B cell (primary cell): ENCODE results near the gene RCBTB1. TPM values are rescaled to one million over a fixed set of nuclear protein-coding genes. Genes with fewer than 3 reads are reported as not detected.

ENCODE experiments used
- ATAC-seq: fragments of 200-7000 bp; cut with Tn5 transposase; one replicate; pipeline ENCODE4 v1.10.0; 2021; ENCODE audit warnings: low read depth, mild to moderate bottlenecking, moderate number of reproducible peaks, moderate library complexity
- CTCF ChIA-PET: fragments of 350-600 bp; sonication (Branson Sonifier 250); formaldehyde crosslinking; loops from one replicate; lab custom pipeline; 2021; ENCODE audit warnings: antibody characterized with exemption, inconsistent platforms; lab: Charles Lee
- POLR2A ChIA-PET: fragments of 350-600 bp; sonication (Branson Sonifier 250); formaldehyde crosslinking; loops from one replicate; lab custom pipeline; 2021; ENCODE audit warnings: antibody characterized with exemption; lab: Charles Lee
- DNase-seq: peaks from one replicate; pipeline ENCODE4 v3.0.0; 2013
- H2AFZ ChIP-seq: 2 replicates; pipeline ENCODE4 v1.6.1; 2012; ENCODE audit warnings: mild to moderate bottlenecking, low read depth, low read length; ENCODE audit not compliant: insufficient read depth, poor library complexity, severe bottlenecking
- H3K27ac ChIP-seq, 2 donors: 1 replicate in 1 of 2; 2 replicates in 1 of 2; pipeline ENCODE4 v1.5.1; 2012 to 2013; ENCODE audit warnings: low read length in 2 of 2, mild to moderate bottlenecking in 2 of 2, moderate library complexity in 1 of 2
- H3K27me3 ChIP-seq, 4 experiments: fragments of 200-600 bp in 1 of 4; sonication (generic) in 1 of 4; replicated peaks in 1 of 4; 1 replicate in 2 of 4; 2 replicates in 2 of 4; pipeline versions ENCODE4 v1.6.1 to v1.7.0; 2013 to 2016; ENCODE audit warnings: low read length in 3 of 4, mild to moderate bottlenecking in 2 of 4, mixed read lengths in 1 of 4, moderate library complexity in 1 of 4; ENCODE audit not compliant: insufficient read depth in 4 of 4, control insufficient read depth in 3 of 4; ENCODE audit errors: control extremely low read depth in 1 of 4
- H3K36me3 ChIP-seq, 2 experiments: replicated peaks in 1 of 2; 1 replicate in 1 of 2; 2 replicates in 1 of 2; pipeline versions ENCODE4 v1.6.1 to v1.7.1; 2013; ENCODE audit warnings: low read length in 1 of 2; ENCODE audit not compliant: insufficient read depth in 2 of 2, control insufficient read depth in 1 of 2; ENCODE audit errors: control extremely low read depth in 1 of 2, extremely low read depth in 1 of 2
- H3K4me1 ChIP-seq, 2 donors: fragments of 200-600 bp in 1 of 2; sonication (generic) in 1 of 2; 1 replicate in 1 of 2; 2 replicates in 1 of 2; pipeline versions ENCODE4 v1.5.1 to v1.6.1; 2013 to 2017; ENCODE audit warnings: low read length in 2 of 2; ENCODE audit not compliant: control insufficient read depth in 2 of 2, insufficient read depth in 2 of 2
- H3K4me2 ChIP-seq: replicated peaks from 2 replicates; pipeline ENCODE3; 2012; ENCODE audit warnings: mild to moderate bottlenecking, low read depth, low read length; ENCODE audit not compliant: poor library complexity, severe bottlenecking
- H3K4me3 ChIP-seq, 5 experiments: fragments of 200-600 bp in 1 of 5; sonication (generic) in 1 of 5; 1 replicate in 3 of 5; 2 replicates in 2 of 5; pipeline versions ENCODE4 v1.5.1 to v1.7.0; 2011 to 2016; ENCODE audit warnings: low read length in 4 of 5, mild to moderate bottlenecking in 4 of 5, low read depth in 2 of 5, control low read depth in 1 of 5, moderate library complexity in 1 of 5; ENCODE audit not compliant: insufficient read depth in 1 of 5; ENCODE audit errors: control extremely low read depth in 1 of 5, extremely low read depth in 1 of 5
- H3K79me2 ChIP-seq: fragments of 200-600 bp; sonication (generic); one replicate; pipeline ENCODE4 v1.6.0; 2016; ENCODE audit warnings: low read length; ENCODE audit not compliant: control insufficient read depth, insufficient read depth
- H3K9ac ChIP-seq: fragments of 200-600 bp; sonication (generic); 2 replicates; pipeline ENCODE4 v1.6.1; 2017; ENCODE audit warnings: mild to moderate bottlenecking, low read length, moderate library complexity
- H3K9me3 ChIP-seq, 3 donors: one replicate each; pipeline versions ENCODE4 v1.6.1 to v1.7.1; 2013; ENCODE audit warnings: low read length in 2 of 3; ENCODE audit not compliant: control insufficient read depth in 2 of 3, insufficient read depth in 1 of 3; ENCODE audit errors: control extremely low read depth in 1 of 3
- H4K20me1 ChIP-seq: 2 replicates; pipeline ENCODE4 v1.6.0; 2012; ENCODE audit warnings: mild to moderate bottlenecking, low read length; ENCODE audit not compliant: insufficient read depth, control insufficient read depth, poor library complexity, severe bottlenecking
- H3K27ac Mint-ChIP-seq: one replicate; pipeline ENCODE4 v1.8.0; 2021; ENCODE audit warnings: mixed read lengths
- H3K27me3 Mint-ChIP-seq: one replicate; pipeline ENCODE4 v1.8.0; 2021; ENCODE audit warnings: mixed read lengths
- H3K4me1 Mint-ChIP-seq: one replicate; pipeline ENCODE4 v1.8.0; 2021; ENCODE audit warnings: mixed read lengths
- H3K4me3 Mint-ChIP-seq: one replicate; pipeline ENCODE4 v1.8.0; 2021; ENCODE audit warnings: mixed read lengths
- H3K9me3 Mint-ChIP-seq: one replicate; pipeline ENCODE4 v1.8.0; 2022; ENCODE audit warnings: mixed read lengths; ENCODE audit not compliant: insufficient read depth
- EZH2 ChIP-seq: IDR thresholded peaks from 2 replicates; pipeline ENCODE4 v1.6.1; 2012; ENCODE audit warnings: borderline replicate concordance, low read depth, mild to moderate bottlenecking, moderate library complexity, low read length; ENCODE audit not compliant: insufficient read depth, poor library complexity, severe bottlenecking
- WGBS: methylation state at CpG from one replicate; pipeline ENCODE4 v1.1.5; 2013; ENCODE audit warnings: missing lambda C conversion rate; ENCODE audit not compliant: insufficient coverage; 5-methylcytosine and 5-hydroxymethylcytosine counted together
- intact Hi-C: fragments of 100-400 bp; cut with micrococcal nuclease; formaldehyde crosslinking; loops from one replicate; pipeline ENCODE4 v1.10.0; 2022
- polyA plus RNA-seq: library from polyadenylated mRNA; depleted of rRNA; stranded (reverse); fragments of >200 nt; gene quantifications from 2 replicates; pipeline ENCODE4 v1.2.3, GENCODE V29; 2012
- total RNA-seq, 2 donors: library from RNA; stranded (reverse); fragments of 120-200 nt in 1 of 2; gene quantifications; 1 replicate in 1 of 2; 2 replicates in 1 of 2; pipeline versions ENCODE4 v1.2.3 to v1.2.4, GENCODE V29; 2013 to 2022
- TF ChIP-seq, protein P1 (sequence below): fragments of 200-600 bp; IDR thresholded peaks from one replicate; pipeline ENCODE4 v1.8.0; 2022; ENCODE audit warnings: antibody characterized with exemption, mild to moderate bottlenecking

The RCBTB1 gene
- total and polyA plus RNA-seq, 2 donors (not counting 1 experiment from before 2014, with no cell fraction given) = 10.7 to 35.2 TPM

DNA sequence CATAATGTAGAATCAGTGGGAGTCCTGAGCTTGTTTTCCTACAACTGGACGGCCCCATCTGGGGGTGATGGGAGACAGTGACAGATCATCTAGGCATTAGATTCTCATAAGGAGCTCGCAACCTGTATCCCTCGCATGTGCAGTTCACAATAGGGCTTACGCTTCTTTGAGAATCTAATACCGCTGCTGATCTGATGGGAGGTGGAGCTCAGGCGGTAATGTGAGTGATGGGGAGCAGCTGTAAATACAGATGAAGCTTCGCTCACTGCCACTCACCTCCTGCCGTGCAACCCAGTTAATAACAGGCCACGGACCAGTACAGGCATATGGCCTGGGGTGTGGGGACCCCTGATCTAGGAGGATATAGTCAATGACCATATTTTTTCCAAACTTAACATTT, 38.8 kb downstream of the RCBTB1 start:
- POLR2A ChIA-PET = interaction anchor here (0.6 kb wide), 1 partner anchor 204 kb away, joined by 9 read pairs; no protein-coding TSS in a partner anchor
- no peaks in the 10 kb centered on the region for H3K9me3 Mint-ChIP-seq
- H3K27me3 Mint-ChIP-seq = no peaks in the 10 kb centered on the region
- no peak for ATAC-seq
- Histone ChIP-seq H3K9me3 (no peaks in the 10 kb centered on the region), H3K9ac (no peak overlapping the region), H3K4me1 (peaks cover 0 to 4% of the 10 kb centered on the region in 2 donors), H3K27ac (no peak overlapping the region), H3K36me3 (peaks cover 1 to 43% of the 10 kb centered on the region in 2 experiments), H3K4me2 (no peak overlapping the region), H4K20me1 (no peaks in the 10 kb centered on the region), H3K27me3 (no peaks in the 10 kb centered on the region), H3K79me2 (no peaks in the 10 kb centered on the region), H2AFZ (no peak overlapping the region), H3K4me3 (no peak overlapping the region)
- WGBS = 99% methylated on average over 6 of the region's 9 CpGs
- CTCF ChIA-PET = interaction anchor here (0.7 to 1.2 kb wide), 2 partner anchors 60 to 126 kb away, joined by 3 read pairs; no protein-coding TSS in a partner anchor
- peaks cover 4% of the 10 kb centered on the region for H3K4me1 Mint-ChIP-seq
- TF ChIP-seq EZH2 = no peak
- TF ChIP-seq, protein P1, sequence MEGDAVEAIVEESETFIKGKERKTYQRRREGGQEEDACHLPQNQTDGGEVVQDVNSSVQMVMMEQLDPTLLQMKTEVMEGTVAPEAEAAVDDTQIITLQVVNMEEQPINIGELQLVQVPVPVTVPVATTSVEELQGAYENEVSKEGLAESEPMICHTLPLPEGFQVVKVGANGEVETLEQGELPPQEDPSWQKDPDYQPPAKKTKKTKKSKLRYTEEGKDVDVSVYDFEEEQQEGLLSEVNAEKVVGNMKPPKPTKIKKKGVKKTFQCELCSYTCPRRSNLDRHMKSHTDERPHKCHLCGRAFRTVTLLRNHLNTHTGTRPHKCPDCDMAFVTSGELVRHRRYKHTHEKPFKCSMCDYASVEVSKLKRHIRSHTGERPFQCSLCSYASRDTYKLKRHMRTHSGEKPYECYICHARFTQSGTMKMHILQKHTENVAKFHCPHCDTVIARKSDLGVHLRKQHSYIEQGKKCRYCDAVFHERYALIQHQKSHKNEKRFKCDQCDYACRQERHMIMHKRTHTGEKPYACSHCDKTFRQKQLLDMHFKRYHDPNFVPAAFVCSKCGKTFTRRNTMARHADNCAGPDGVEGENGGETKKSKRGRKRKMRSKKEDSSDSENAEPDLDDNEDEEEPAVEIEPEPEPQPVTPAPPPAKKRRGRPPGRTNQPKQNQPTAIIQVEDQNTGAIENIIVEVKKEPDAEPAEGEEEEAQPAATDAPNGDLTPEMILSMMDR = no peak
- no peak overlapping the region for H3K27ac Mint-ChIP-seq
- no peak for DNase-seq
- no peak overlapping the region for H3K4me3 Mint-ChIP-seq
- intact Hi-C loops = no loop called here

GRCh38 chr13:49545661-49546060, 39.7 kb downstream of the RCBTB1 start:
- DNase-seq = no peak
- H2AFZ ChIP-seq = no peak overlapping the region
- no peak for ATAC-seq
- H3K9me3 ChIP-seq = no peaks in the 10 kb centered on the region
- H3K4me1 ChIP-seq = peaks cover 2 to 4% of the 10 kb centered on the region in 2 donors
- H3K4me3 Mint-ChIP-seq = no peak overlapping the region
- peaks cover 4% of the 10 kb centered on the region for H3K4me1 Mint-ChIP-seq
- 92% methylated on average over 3 of the region's 4 CpGs for WGBS
- H3K79me2 ChIP-seq = no peaks in the 10 kb centered on the region
- H3K9me3 Mint-ChIP-seq = no peaks in the 10 kb centered on the region
- no peak overlapping the region for H3K27ac Mint-ChIP-seq
- intact Hi-C loops = no loop called here
- H3K27me3 ChIP-seq = no peaks in the 10 kb centered on the region
- peaks cover 1 to 39% of the 10 kb centered on the region in 2 experiments for H3K36me3 ChIP-seq
- H3K4me3 ChIP-seq = no peak overlapping the region
- no peak for TF ChIP-seq EZH2
- TF ChIP-seq, protein P1 = no peak
- H3K9ac ChIP-seq = no peak overlapping the region
- ChIA-PET CTCF (no interaction called here), POLR2A (no interaction called here)
- no peaks in the 10 kb centered on the region for H3K27me3 Mint-ChIP-seq
- no peak overlapping the region for H3K27ac ChIP-seq
- H3K4me2 ChIP-seq = no peak overlapping the region
- no peaks in the 10 kb centered on the region for H4K20me1 ChIP-seq
